Heart right ventricle (tissue), 16 donors: ENCODE results near the gene SORCS3. TPM values are rescaled to one million over a fixed set of nuclear protein-coding genes. Genes with fewer than 3 reads are reported as not detected.

Source experiments
- ATAC-seq, 8 donors: fragments of 200-7000 bp; cut with Tn5 transposase; one replicate each; pipeline ENCODE4 v1.9.1; 2020; ENCODE audit warnings: mild to moderate bottlenecking in 8 of 8, moderate library complexity in 8 of 8, moderate number of reproducible peaks in 1 of 8
- DNase-seq, 2 donors: peaks; one replicate each; pipeline ENCODE4 v3.0.0-alpha.2; 2020
- H3K27ac ChIP-seq, 10 donors: fragments of 200-600 bp; sonication (generic) in 2 of 10; one replicate each; pipeline versions ENCODE4 v1.5.0 to v1.8.0; 2020 to 2022; ENCODE audit warnings: mild to moderate bottlenecking in 3 of 10
- H3K27me3 ChIP-seq, 7 donors: fragments of 200-600 bp; one replicate each; pipeline ENCODE4 v1.8.0; 2021 to 2022; ENCODE audit warnings: mild to moderate bottlenecking in 2 of 7
- H3K36me3 ChIP-seq, 9 donors: fragments of 200-600 bp; sonication (generic) in 1 of 9; one replicate each; pipeline versions ENCODE4 v1.5.0 to v1.8.0; 2020 to 2022; ENCODE audit warnings: mild to moderate bottlenecking in 2 of 9
- H3K4me1 ChIP-seq, 9 donors: fragments of 200-600 bp; sonication (generic) in 1 of 9; one replicate each; pipeline versions ENCODE4 v1.5.0 to v1.8.0; 2020 to 2022; ENCODE audit warnings: mild to moderate bottlenecking in 4 of 9
- H3K4me3 ChIP-seq, 10 donors: fragments of 200-600 bp; sonication (generic) in 2 of 10; one replicate each; pipeline versions ENCODE4 v1.5.0 to v1.8.0; 2020 to 2022; ENCODE audit warnings: mild to moderate bottlenecking in 7 of 10, moderate library complexity in 2 of 10
- H3K9me3 ChIP-seq, 11 donors: fragments of 200-600 bp in 10 of 11; sonication (generic) in 2 of 11; one replicate each; pipeline versions ENCODE4 v1.5.0 to v1.8.0; 2013 to 2022; ENCODE audit warnings: mild to moderate bottlenecking in 2 of 11, control low read depth in 1 of 11, moderate library complexity in 1 of 11
- WGBS, 2 donors: extraction: QIAGEN DNeasy Blood & Tissue Kit; methylation state at CpG; one replicate each; pipeline ENCODE4 v1.1.7; 2013; ENCODE audit warnings: inconsistent platforms in 1 of 2; 5-methylcytosine and 5-hydroxymethylcytosine counted together
- intact Hi-C, 10 donors: fragments of 100-400 bp; cut with DNase I; formaldehyde crosslinking; loops; one replicate each; pipeline versions ENCODE4 v1.11.1 to v1.14.2; 2022
- polyA plus RNA-seq, 2 donors: library from polyadenylated mRNA; stranded (reverse); fragments of 200-250 nt; gene quantifications; one replicate each; pipeline ENCODE4 v1.2.3, GENCODE V29; 2013
- total RNA-seq, 10 donors: library from RNA; stranded (reverse); fragmentation: NEBNext Ultra II Directional in 3 of 10; extraction: Animal tissue kit (Norgen Biotek cat#: 25700) in 3 of 10; gene quantifications; one replicate each; pipeline versions ENCODE4 v1.2.1 to v1.2.4, GENCODE V29; 2021 to 2023
- TF ChIP-seq, protein P1 (sequence below), 9 donors: fragments of 200-600 bp; sonication (generic) in 2 of 9; IDR thresholded peaks; one replicate each; pipeline versions ENCODE4 v1.5.0 to v1.8.0; 2021 to 2022; ENCODE audit warnings: antibody characterized with exemption in 9 of 9, mild to moderate bottlenecking in 5 of 9, moderate library complexity in 1 of 9
- donor health status: Arrhythmogenic right ventricular cardiomyopathy.
- donor health status: ischemic (EF 13 %, LVEDD 7.1; RV severe dilation, severe dysfunction).
- donor health status: healthy with polysubstance abuse.
- donor health status: DM: no; HTN: yes; CAD: no.
- donor health status: DM: no; HTN: no; CAD: no.
- donor health status: ischemic (EF 25% LVEDD 6.9; RV normal size, moderate dysfunction).
- donor health status: ischemic (EF 25% LVEDD 5.7; RV mildly dilated, moderate dysfunction).
- donor health status: healthy.
- donor health status: DM: yes; HTN: yes; CAD: no.
- donor health status: Ischemic cardiomyopathy.
- donor health status: ischemic (EF 35%, LVEDD 5.7; RV mildly dilated, moderate dysfunction).
- donor health status: nonischemic (EF 11% LVEDD 7.7; RV severe dilation, severe dysfunction).
- donor health status: DM: yes; HTN: yes; CAD: no.
- donor health status: PGD.
- donor health status: ischemic (EF 29% LVEDD 5.4; RV normal size, mild dysfunction).
- donor health status: nonischemic (EF 23%, LVEDD 6.1; RV moderate dilation, normal function).

The SORCS3 gene
- total and polyA plus RNA-seq, 12 donors = 0.01 to 0.09 (median 0.05) TPM; not detected in 4

DNA sequence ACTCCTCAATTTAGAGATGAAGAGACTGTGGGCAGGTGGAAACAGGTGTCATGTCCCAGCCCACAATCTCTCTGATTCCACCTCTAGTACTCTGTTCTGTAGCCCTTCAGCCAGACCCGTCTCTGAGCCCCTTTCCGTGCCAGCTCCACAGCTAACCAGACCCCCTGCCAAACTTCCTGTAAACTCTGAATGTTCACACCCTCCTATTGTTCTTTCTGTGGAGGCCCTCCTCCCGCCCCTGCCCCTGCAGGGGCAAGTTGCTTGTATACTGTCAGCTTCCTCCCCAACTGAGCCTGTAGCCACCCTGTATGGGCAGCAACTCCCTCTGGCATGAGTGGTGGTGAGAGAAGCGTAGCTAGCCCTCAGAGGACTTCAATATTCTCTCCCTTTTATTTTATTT lies 520.7 kb downstream of the SORCS3 start:
- no peaks in the 10 kb centered on the region for H3K4me1 ChIP-seq
- 44 to 59% methylated on average over 4 of the region's 4 CpGs for WGBS, 2 donors
- DNase-seq (no peak), ATAC-seq (no peak)
- TF ChIP-seq, protein P1, sequence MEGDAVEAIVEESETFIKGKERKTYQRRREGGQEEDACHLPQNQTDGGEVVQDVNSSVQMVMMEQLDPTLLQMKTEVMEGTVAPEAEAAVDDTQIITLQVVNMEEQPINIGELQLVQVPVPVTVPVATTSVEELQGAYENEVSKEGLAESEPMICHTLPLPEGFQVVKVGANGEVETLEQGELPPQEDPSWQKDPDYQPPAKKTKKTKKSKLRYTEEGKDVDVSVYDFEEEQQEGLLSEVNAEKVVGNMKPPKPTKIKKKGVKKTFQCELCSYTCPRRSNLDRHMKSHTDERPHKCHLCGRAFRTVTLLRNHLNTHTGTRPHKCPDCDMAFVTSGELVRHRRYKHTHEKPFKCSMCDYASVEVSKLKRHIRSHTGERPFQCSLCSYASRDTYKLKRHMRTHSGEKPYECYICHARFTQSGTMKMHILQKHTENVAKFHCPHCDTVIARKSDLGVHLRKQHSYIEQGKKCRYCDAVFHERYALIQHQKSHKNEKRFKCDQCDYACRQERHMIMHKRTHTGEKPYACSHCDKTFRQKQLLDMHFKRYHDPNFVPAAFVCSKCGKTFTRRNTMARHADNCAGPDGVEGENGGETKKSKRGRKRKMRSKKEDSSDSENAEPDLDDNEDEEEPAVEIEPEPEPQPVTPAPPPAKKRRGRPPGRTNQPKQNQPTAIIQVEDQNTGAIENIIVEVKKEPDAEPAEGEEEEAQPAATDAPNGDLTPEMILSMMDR (IDR thresholded peaks at IDR 0.05) = no peak
- no peaks in the 10 kb centered on the region for H3K36me3 ChIP-seq
- H3K27me3 ChIP-seq = peaks cover 0 to 7% (median 0%) of the 10 kb centered on the region in 7 donors
- no peaks in the 10 kb centered on the region for H3K9me3 ChIP-seq
- intact Hi-C loops = no loop called here
- H3K27ac ChIP-seq = no peak overlapping the region
- no peak overlapping the region for H3K4me3 ChIP-seq

DNA sequence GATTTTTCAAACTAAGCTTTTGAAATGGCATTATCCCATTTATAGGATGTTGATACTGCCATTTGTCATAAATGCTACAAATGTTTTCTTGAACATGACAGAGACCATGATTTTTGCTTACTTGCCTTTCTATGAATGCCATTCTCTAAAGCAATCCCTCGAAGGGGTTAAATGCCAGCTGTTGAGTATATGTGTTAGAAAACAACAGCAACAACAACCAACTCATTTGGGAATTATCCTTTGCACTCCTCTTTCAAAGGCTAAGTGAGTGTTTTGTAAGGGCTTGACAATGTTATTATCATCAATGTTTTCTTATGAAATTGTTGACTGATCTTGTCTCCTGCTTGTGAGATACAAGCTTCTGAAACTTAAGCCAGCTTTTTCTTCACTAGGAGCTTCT lies 529.4 kb downstream of the SORCS3 start:
- TF ChIP-seq, protein P1 (IDR thresholded peaks at IDR 0.05) = no peak
- no peaks in the 10 kb centered on the region for H3K27me3 ChIP-seq
- no peaks in the 10 kb centered on the region for H3K4me1 ChIP-seq
- ATAC-seq = no peak
- H3K27ac ChIP-seq = no peak overlapping the region
- no peak for DNase-seq
- H3K9me3 ChIP-seq = no peaks in the 10 kb centered on the region
- H3K36me3 ChIP-seq = no peaks in the 10 kb centered on the region
- WGBS, 2 donors = 57 to 66% methylated on average over 1 of the region's 1 CpG
- no peak overlapping the region for H3K4me3 ChIP-seq
- intact Hi-C loops = no loop called here

DNA sequence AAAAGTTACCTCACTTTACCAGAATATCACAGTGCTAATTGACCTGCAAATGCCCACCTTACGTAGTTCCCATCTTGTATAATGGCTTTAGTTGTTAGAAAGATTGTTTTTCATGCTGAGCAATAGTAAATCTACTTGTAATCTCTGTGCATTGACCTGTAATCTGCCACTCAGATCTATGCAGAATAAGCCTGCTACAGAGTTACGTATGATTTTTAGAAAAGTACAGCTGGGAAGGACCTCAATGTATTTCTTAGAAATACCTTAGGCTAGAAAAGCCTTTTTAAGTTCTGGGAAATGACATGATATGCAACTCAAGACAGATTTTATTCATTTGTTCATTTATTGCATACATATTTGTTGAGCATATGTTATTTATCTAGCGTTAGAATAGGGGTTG lies 530.9 kb downstream of the SORCS3 start:
- no peaks in the 10 kb centered on the region for H3K36me3 ChIP-seq
- WGBS, 2 donors = 86 to 88% methylated on average over 3 of the region's 3 CpGs
- DNase-seq = no peak
- H3K4me3 ChIP-seq = no peak overlapping the region
- no peak overlapping the region for H3K27ac ChIP-seq
- H3K4me1 ChIP-seq = no peaks in the 10 kb centered on the region
- no peaks in the 10 kb centered on the region for H3K9me3 ChIP-seq
- H3K27me3 ChIP-seq = no peaks in the 10 kb centered on the region
- TF ChIP-seq, protein P1 (IDR thresholded peaks at IDR 0.05) = no peak
- intact Hi-C loops = no loop called here
- ATAC-seq = no peak

DNA sequence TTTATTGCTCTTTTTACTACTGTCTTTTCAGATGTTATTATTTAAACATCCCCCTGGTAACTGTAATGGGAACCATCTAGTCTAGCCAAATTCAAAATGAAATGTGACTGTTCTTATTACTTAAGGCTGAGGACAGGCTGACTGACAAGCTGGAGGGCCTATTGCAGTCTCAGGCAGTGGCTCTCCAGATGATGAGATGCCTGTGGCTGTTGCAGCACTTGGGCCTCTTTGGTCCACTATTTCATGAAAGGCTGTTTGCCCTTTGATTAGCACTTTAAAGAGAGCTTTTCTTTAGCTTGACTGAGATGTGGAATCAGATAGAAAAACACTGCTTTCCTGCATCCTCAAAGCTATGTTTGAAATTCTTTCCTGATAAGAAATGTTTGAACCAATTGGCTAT lies 540.5 kb downstream of the SORCS3 start:
- Histone ChIP-seq H3K4me3 (no peak overlapping the region), H3K4me1 (no peaks in the 10 kb centered on the region), H3K27me3 (no peaks in the 10 kb centered on the region), H3K36me3 (no peaks in the 10 kb centered on the region), H3K9me3 (no peaks in the 10 kb centered on the region), H3K27ac (no peak overlapping the region)
- TF ChIP-seq, protein P1 (IDR thresholded peaks at IDR 0.05) = no peak
- intact Hi-C loops = no loop called here
- ATAC-seq (no peak), DNase-seq (no peak)

DNA sequence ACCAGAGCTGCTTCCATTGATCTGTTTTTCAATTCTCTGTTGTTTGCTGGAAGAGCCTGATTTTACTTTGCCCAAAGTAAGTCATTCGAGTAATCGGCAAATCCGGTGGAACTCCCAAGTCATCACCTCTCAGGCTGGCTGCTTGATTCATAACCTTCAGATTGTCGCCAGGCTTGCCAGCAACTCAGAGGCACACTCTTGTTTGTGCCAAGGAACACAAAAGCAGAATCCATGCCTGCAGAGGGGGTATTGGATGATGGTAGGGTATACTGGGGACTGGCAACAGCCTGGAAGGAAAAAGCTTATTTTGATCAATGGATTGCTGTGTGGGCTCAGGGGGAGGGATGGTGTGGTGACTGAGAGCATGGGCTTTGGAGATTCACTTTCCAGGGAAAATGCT lies 542.4 kb downstream of the SORCS3 start:
- ATAC-seq (no peak), DNase-seq (no peak)
- no peaks in the 10 kb centered on the region for H3K9me3 ChIP-seq
- TF ChIP-seq, protein P1 (IDR thresholded peaks at IDR 0.05) = no peak
- no peaks in the 10 kb centered on the region for H3K36me3 ChIP-seq
- 80 to 84% methylated on average over 4 of the region's 4 CpGs for WGBS, 2 donors
- H3K4me1 ChIP-seq = no peaks in the 10 kb centered on the region
- no peaks in the 10 kb centered on the region for H3K27me3 ChIP-seq
- H3K4me3 ChIP-seq = no peak overlapping the region
- no peak overlapping the region for H3K27ac ChIP-seq
- intact Hi-C loops = no loop called here
